HEK293T (cell line): Measurements from ENCODE around the gene SLC28A1.

Experiments used
- CTCF ChIA-PET: fragments of 350-600 bp; formaldehyde crosslinking; extraction: SDS; loops from one replicate; lab custom pipeline; 2021; ENCODE audit warnings: antibody characterized with exemption, inconsistent platforms; lab: Yijun Ruan, JAX
- POLR2A ChIA-PET: fragments of 350-600 bp; formaldehyde crosslinking; extraction: SDS; loops from one replicate; lab custom pipeline; 2020; ENCODE audit warnings: antibody characterized with exemption, inconsistent platforms; lab: Yijun Ruan, JAX
- DNase-seq: peaks from one replicate; pipeline ENCODE4 v3.0.0; 2012; ENCODE audit warnings: mixed read lengths; ENCODE audit errors: extremely low spot score
- ARNT ChIP-seq: fragments of 450-650 bp; IDR thresholded peaks from 2 replicates; pipeline ENCODE4 v1.6.1; 2017; ENCODE audit warnings: mild to moderate bottlenecking
- BHLHE40 ChIP-seq: fragments of 450-650 bp; IDR thresholded peaks from 2 replicates; pipeline ENCODE4 v1.6.1; 2016; ENCODE audit warnings: mild to moderate bottlenecking, moderate library complexity, borderline replicate concordance
- CTBP1 ChIP-seq: fragments of 450-650 bp; IDR thresholded peaks from 2 replicates; pipeline ENCODE4 v1.6.1; 2016; ENCODE audit warnings: borderline replicate concordance
- ELF4 ChIP-seq: fragments of 450-650 bp; IDR thresholded peaks from 2 replicates; pipeline ENCODE4 v1.6.1; 2017; ENCODE audit warnings: antibody characterized with exemption
- FOXA1 ChIP-seq: fragments of 450-650 bp; IDR thresholded peaks from 2 replicates; pipeline ENCODE4 v1.6.1; 2016; ENCODE audit warnings: mild to moderate bottlenecking
- FOXM1 ChIP-seq: fragments of 450-650 bp; IDR thresholded peaks from 2 replicates; pipeline ENCODE4 v1.6.1; 2017; ENCODE audit warnings: mild to moderate bottlenecking, borderline replicate concordance
- HDGF ChIP-seq: fragments of 450-650 bp; IDR thresholded peaks from 2 replicates; pipeline ENCODE4 v1.6.1; 2017; ENCODE audit warnings: antibody characterized with exemption, borderline replicate concordance
- L3MBTL2 ChIP-seq: fragments of 450-650 bp; conservative IDR thresholded peaks from 2 replicates; pipeline ENCODE4 v1.6.1; 2016; ENCODE audit warnings: mild to moderate bottlenecking
- LEF1 ChIP-seq: fragments of 450-650 bp; IDR thresholded peaks from 2 replicates; pipeline ENCODE4 v1.6.1; 2017; ENCODE audit warnings: mild to moderate bottlenecking, borderline replicate concordance
- NFRKB ChIP-seq: fragments of 450-650 bp; IDR thresholded peaks from 2 replicates; pipeline ENCODE4 v1.6.1; 2016; ENCODE audit warnings: mild to moderate bottlenecking, moderate library complexity
- PKNOX1 ChIP-seq: fragments of 450-650 bp; IDR thresholded peaks from 2 replicates; pipeline ENCODE4 v1.6.1; 2016
- SP1 ChIP-seq: fragments of 450-650 bp; IDR thresholded peaks from 2 replicates; pipeline ENCODE4 v1.6.1; 2017
- SUZ12 ChIP-seq: fragments of 450-650 bp; IDR thresholded peaks from 2 replicates; pipeline ENCODE4 v1.6.1; 2016; ENCODE audit warnings: mild to moderate bottlenecking
- TARDBP ChIP-seq: fragments of 450-650 bp; IDR thresholded peaks from 2 replicates; pipeline ENCODE4 v1.6.1; 2016
- ZNF384 ChIP-seq: fragments of 450-650 bp; IDR thresholded peaks from 2 replicates; pipeline ENCODE4 v1.6.1; 2016

The SLC28A1 gene

GRCh38 chr15:84991014-84991712 is 106.7 kb downstream of the SLC28A1 start:
- no peak for TF ChIP-seq FOXA1
- no peak for TF ChIP-seq TARDBP
- TF ChIP-seq ELF4: no peak
- TF ChIP-seq SUZ12: no peak
- no peak for TF ChIP-seq CTBP1
- no peak for TF ChIP-seq FOXM1
- TF ChIP-seq ZNF384: no peak
- no peak for TF ChIP-seq HDGF
- no peak for TF ChIP-seq LEF1
- TF ChIP-seq L3MBTL2: no peak
- no peak for TF ChIP-seq PKNOX1
- no peak for TF ChIP-seq BHLHE40
- no peak for TF ChIP-seq SP1
- POLR2A ChIA-PET: interaction anchor here (1.5 kb wide), 1 partner anchor 12 kb away, joined by 4 read pairs; no protein-coding TSS in a partner anchor
- CTCF ChIA-PET: no interaction called here

GRCh38 chr15:84992157-84992944 is 107.9 kb downstream of the SLC28A1 start:
- ChIA-PET CTCF (interaction anchor here (0.7 to 1.5 kb wide), 3 partner anchors 10 to 124 kb away, joined by 3 to 5 read pairs (median 4); no protein-coding TSS in a partner anchor), POLR2A (interaction anchor here (1.1 to 1.5 kb wide), 2 partner anchors 11 kb away, joined by 4 to 5 read pairs; no protein-coding TSS in a partner anchor)
- no peak for DNase-seq
- TF ChIP-seq FOXM1 (no peak), HDGF (no peak), ELF4 (no peak), ZNF384 (no peak), SP1 (no peak), FOXA1 (no peak), NFRKB (no peak), L3MBTL2 (no peak), TARDBP (no peak), BHLHE40 (no peak), LEF1 (no peak), PKNOX1 (no peak), ARNT (no peak)

More at GRCh38 chr15:84991014-84991712, 106.7 kb downstream of the SLC28A1 start:
- DNase-seq: no peak
